K562 (cell line): ENCODE measurements around the gene WDR45B. TPM values are rescaled to one million over a fixed set of nuclear protein-coding genes. Genes with fewer than 3 reads are reported as not detected.
A peak's percentile ranks its signal among the peaks of the same experiment; 100 is the strongest.

ENCODE experiments used
- DMBX1 ChIP-seq: fragments of 250-450 bp; sonication (Bioruptor Pico); IDR thresholded peaks from 2 replicates; pipeline ENCODE4 v1.8.0; 2022; ENCODE audit warnings: inconsistent platforms, mild to moderate bottlenecking, moderate library complexity, borderline replicate concordance
- DPF2 ChIP-seq: fragments of 450-650 bp; IDR thresholded peaks from 2 replicates; pipeline ENCODE4 v1.6.1; 2016
- GTF2A2 ChIP-seq: IDR thresholded peaks from 2 replicates; pipeline ENCODE4 v1.6.1; 2016; ENCODE audit warnings: mild to moderate bottlenecking, missing genetic modification characterization, missing compliant biosample characterization
- L3MBTL2 ChIP-seq: fragments of 450-650 bp; IDR thresholded peaks from 2 replicates; pipeline ENCODE4 v1.6.1; 2016; ENCODE audit warnings: mild to moderate bottlenecking, moderate library complexity
- MECOM ChIP-seq: fragments of 250-450 bp; sonication (Bioruptor Pico); IDR thresholded peaks from 2 replicates; pipeline ENCODE4 v1.8.0; 2022; ENCODE audit warnings: inconsistent platforms
- MEIS2 ChIP-seq: fragments of 450-650 bp; IDR thresholded peaks from 2 replicates; pipeline ENCODE4 v1.6.1; 2014; ENCODE audit warnings: mild to moderate bottlenecking; ENCODE audit not compliant: partially characterized antibody
- POLR3A ChIP-seq: IDR thresholded peaks from 2 replicates; pipeline ENCODE4 v1.6.1; 2011; ENCODE audit warnings: borderline replicate concordance, mild to moderate bottlenecking, moderate library complexity; ENCODE audit not compliant: insufficient read length, insufficient read depth; ENCODE audit errors: extremely low read depth
- SMARCE1 ChIP-seq: fragments of 450-650 bp; IDR thresholded peaks from 2 replicates; pipeline ENCODE4 v1.7.1; 2016; ENCODE audit warnings: mild to moderate bottlenecking
- TCF3 ChIP-seq: sonication (generic); formaldehyde crosslinking; IDR thresholded peaks from 2 replicates; pipeline ENCODE4 v1.4.0; 2020; ENCODE audit warnings: mild to moderate bottlenecking, missing genetic modification reagents
- ZNF318 ChIP-seq, 2 experiments: fragments of 450-650 bp; IDR thresholded peaks; 2 replicates each; pipeline ENCODE4 v1.6.1; 2016; ENCODE audit warnings: mild to moderate bottlenecking in 2 of 2, borderline replicate concordance in 1 of 2, low read depth in 1 of 2, moderate library complexity in 1 of 2
- polyA plus RNA-seq, 8 experiments: library from polyadenylated mRNA; depleted of rRNA in 4 of 8; stranded (reverse) in 5 of 8; unstranded in 3 of 8; fragments of >200 nt; fragmentation: Nextera tagmentation in 2 of 8; fragmentation: Illumina TruSeq in 1 of 8; extraction: Ambion mirVana in 2 of 8; extraction: Trizol in 1 of 8; gene quantifications; 2 replicates each; pipeline versions ENCODE4 v1.2.1 to v1.2.3, GENCODE V29; 2011 to 2014; ENCODE audit warnings: inconsistent platforms in 1 of 8, missing spikeins in 1 of 8
- total RNA-seq, 7 experiments: library from RNA; depleted of rRNA in 6 of 7; stranded (reverse); fragments of >200 nt in 6 of 7; fragmentation: Illumina TruSeq in 2 of 7; extraction: Trizol in 2 of 7; gene quantifications; 2 replicates each; pipeline versions ENCODE4 v1.2.1 to v1.2.3, GENCODE V29; 2011 to 2021; ENCODE audit warnings: low replicate concordance in 1 of 7
- TF ChIP-seq, protein P1 (sequence below): sonication (generic); formaldehyde crosslinking; IDR thresholded peaks from 2 replicates; pipeline ENCODE4 v1.8.0; 2023; ENCODE audit warnings: missing genetic modification reagents, mild to moderate bottlenecking, borderline replicate concordance

WDR45B gene
- total and polyA plus RNA-seq, 9 of the 15 experiments (the other 6 are each of a cell fraction or from before 2014, with no cell fraction given) = 0.72 to 74.4 (median 35.9) TPM

- peak in 1 of 2 experiments; percentile 59; a peak in 1 of 4 replicates for TF ChIP-seq ZNF318 (IDR thresholded peaks at IDR 0.05; ENCODE audit: borderline replicate concordance in 1 of 2, low read depth in 1 of 2)
- no peak for TF ChIP-seq GTF2A2
- no peak for TF ChIP-seq DMBX1 (CRISPR knock-in tag)
- TF ChIP-seq SMARCE1 = peak; percentile 57; the same call in 1 of the 2 replicates
- TF ChIP-seq, protein P1, sequence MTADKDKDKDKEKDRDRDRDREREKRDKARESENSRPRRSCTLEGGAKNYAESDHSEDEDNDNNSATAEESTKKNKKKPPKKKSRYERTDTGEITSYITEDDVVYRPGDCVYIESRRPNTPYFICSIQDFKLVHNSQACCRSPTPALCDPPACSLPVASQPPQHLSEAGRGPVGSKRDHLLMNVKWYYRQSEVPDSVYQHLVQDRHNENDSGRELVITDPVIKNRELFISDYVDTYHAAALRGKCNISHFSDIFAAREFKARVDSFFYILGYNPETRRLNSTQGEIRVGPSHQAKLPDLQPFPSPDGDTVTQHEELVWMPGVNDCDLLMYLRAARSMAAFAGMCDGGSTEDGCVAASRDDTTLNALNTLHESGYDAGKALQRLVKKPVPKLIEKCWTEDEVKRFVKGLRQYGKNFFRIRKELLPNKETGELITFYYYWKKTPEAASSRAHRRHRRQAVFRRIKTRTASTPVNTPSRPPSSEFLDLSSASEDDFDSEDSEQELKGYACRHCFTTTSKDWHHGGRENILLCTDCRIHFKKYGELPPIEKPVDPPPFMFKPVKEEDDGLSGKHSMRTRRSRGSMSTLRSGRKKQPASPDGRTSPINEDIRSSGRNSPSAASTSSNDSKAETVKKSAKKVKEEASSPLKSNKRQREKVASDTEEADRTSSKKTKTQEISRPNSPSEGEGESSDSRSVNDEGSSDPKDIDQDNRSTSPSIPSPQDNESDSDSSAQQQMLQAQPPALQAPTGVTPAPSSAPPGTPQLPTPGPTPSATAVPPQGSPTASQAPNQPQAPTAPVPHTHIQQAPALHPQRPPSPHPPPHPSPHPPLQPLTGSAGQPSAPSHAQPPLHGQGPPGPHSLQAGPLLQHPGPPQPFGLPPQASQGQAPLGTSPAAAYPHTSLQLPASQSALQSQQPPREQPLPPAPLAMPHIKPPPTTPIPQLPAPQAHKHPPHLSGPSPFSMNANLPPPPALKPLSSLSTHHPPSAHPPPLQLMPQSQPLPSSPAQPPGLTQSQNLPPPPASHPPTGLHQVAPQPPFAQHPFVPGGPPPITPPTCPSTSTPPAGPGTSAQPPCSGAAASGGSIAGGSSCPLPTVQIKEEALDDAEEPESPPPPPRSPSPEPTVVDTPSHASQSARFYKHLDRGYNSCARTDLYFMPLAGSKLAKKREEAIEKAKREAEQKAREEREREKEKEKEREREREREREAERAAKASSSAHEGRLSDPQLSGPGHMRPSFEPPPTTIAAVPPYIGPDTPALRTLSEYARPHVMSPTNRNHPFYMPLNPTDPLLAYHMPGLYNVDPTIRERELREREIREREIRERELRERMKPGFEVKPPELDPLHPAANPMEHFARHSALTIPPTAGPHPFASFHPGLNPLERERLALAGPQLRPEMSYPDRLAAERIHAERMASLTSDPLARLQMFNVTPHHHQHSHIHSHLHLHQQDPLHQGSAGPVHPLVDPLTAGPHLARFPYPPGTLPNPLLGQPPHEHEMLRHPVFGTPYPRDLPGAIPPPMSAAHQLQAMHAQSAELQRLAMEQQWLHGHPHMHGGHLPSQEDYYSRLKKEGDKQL (CRISPR knock-in tag) = no peak
- peak; percentile 56; the same call in 1 of the 2 replicates for TF ChIP-seq DPF2
- TF ChIP-seq POLR3A = no peak
- TF ChIP-seq MEIS2 = peak; percentile 91
- peak; percentile 88 for TF ChIP-seq L3MBTL2
- TF ChIP-seq MECOM (CRISPR knock-in tag) = peak; percentile 40; the same call in 1 of the 2 replicates
- peak; percentile 41 for TF ChIP-seq TCF3 (CRISPR knock-in tag)
Observed at GRCh38 chr17:82611140-82612058, 36.8 kb downstream of the WDR45B start (continued).
